GOT3 (cell line): ENCODE data around the gene FHAD1.

Experiments
- DNase-seq: peaks from one replicate; lab custom pipeline; 2025; ENCODE audit warnings: mixed read lengths; lab: John Stamatoyannopoulos, UW

Gene FHAD1

GRCh38 chr1:15345705-15346345, 98.8 kb downstream of the FHAD1 start:
- no peak for DNase-seq

GRCh38 chr1:15346346-15347030, 99.5 kb downstream of the FHAD1 start:
- DNase-seq: no peak

GRCh38 chr1:15347182-15347581, 100.2 kb downstream of the FHAD1 start:
- no peak for DNase-seq

GRCh38 chr1:15348648-15349047, 101.6 kb downstream of the FHAD1 start:
- no peak for DNase-seq

DNA sequence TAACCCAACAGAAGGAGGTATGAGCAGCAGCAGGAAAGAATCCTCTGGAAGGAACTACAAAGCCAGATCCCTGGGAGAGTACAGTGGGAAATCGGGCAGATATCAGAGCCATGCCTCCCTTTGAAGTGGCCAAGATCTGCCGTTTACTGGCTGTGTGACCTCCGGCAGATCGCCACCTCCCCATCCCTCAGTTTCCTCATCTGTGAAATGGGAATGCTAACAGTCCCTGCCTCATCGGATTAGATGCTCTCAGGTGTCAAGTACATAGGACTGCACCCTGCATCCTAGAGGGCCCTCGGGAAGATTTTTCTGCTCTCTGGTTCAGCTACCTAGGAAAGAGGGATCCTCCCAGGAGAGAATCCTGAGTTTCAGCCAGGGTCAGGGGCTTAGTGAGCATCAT, 102.1 kb downstream of the FHAD1 start:
- no peak for DNase-seq

DNA sequence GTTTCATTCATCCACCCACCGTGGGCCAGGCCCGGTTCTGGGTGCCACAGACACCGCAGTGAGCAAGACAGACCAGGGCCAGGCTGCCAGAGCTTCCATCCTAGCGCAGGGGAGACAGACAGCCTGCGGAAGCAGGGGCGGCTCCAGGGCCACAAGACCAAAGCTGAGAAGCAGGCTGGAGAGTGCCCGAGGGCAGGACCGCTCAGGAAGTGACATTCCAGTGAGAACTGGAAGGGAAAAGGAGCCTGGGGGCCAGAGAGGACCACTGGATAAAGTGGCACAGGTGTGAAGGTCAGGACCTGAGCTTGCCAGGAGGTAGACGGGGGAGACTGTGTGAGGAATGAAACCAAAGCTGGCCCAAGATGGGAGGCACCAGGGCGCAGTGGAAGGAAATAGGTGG, 103.1 kb downstream of the FHAD1 start:
- DNase-seq: no peak

DNA sequence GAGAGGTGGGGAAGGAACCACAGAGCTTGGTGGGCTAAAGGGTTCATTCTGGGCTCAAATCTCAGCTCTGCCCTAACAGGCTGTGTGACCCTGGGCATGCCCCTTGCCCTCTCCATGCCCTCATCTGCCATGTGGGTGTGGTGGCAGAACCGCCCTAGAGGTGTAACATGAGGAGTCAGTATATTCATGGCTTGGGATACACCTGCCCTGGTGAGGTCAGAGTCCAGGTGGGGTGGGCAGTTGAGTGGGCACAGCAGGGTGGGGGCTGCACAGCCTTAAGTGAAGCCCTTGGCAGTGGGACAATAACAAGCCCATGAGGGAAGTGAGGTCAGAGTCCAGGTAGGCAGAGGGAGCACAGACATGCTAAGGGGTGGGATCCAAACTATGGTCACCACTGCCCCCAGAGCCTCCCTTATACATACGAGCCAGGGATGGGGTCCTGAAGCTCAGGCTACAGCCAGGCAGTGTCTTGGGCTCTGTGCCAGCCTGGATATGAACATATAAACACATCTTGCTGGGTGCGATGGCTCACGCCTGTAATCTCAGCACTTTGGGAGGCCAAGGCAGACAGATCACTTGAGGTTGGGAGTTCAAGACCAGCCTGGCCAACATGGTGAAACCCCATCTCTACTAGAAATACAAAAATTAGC, 103.7 kb downstream of the FHAD1 start:
- no peak for DNase-seq

- DNase-seq: no peak
Measured at GRCh38 chr1:15351310-15351709, 104.3 kb downstream of the FHAD1 start.

- DNase-seq: no peak
Measured at GRCh38 chr1:15352128-15352957, 105.3 kb downstream of the FHAD1 start.

DNA sequence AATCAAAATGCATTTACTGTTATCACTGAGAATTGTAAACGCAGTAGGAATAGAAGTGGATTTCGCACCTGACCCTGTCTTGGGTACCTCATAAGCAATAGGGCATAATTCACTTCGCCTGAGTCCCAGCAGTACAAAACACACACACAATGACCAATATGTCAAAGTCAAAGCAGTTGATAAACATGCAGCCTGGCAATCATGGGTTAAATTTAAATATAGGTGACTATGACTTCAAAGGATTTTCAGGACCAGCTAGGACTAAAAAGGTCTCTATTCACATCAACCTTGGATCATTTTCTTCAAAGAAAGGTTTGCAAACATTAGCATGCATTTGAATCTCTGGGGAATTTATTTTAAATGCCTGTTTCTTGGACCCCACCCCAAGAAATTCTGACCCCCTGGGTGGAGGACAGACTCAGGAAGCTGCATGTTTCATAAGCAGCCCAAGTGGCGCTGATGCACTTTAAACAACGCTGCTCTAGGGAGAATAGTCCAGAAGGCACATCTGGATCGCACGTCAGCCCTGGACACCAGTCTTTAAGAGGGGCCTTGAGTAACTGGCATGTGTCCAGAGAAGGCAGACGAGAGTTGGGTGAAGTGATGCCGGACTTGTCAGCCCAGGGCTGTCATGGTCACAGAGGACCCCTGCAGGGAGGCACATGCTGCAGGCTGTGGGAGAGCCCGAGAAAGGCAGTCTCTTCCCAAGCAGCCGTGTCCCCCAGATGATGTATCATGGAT, 107.0 kb downstream of the FHAD1 start:
- no peak for DNase-seq

DNA sequence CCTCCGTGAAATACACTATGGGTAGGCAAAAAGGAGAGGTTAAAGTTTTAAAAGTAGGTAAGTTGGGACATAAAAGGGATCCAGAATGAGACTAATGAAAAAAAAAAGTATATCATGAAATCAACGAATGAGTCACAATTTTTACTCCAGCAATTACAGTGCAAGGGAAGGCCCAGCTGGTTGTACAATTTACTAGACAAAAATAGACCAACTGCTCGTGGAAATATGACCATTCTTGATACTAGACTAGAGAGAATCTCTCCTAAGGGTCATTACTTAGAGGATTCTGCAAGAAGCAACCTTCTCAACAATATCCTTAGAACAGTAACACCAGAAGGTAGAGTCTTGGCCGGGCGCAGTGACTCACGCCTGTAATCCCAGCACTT, 107.5 kb downstream of the FHAD1 start:
- no peak for DNase-seq

GRCh38 chr1:15355968-15356625, 109.1 kb downstream of the FHAD1 start:
- no peak for DNase-seq

GRCh38 chr1:15357612-15358207, 110.7 kb downstream of the FHAD1 start:
- DNase-seq: no peak

GRCh38 chr1:15358565-15359133, 111.6 kb downstream of the FHAD1 start:
- no peak for DNase-seq

- DNase-seq: no peak
Measured at GRCh38 chr1:15360700-15361099, 113.7 kb downstream of the FHAD1 start.

GRCh38 chr1:15362096-15362736, 115.2 kb downstream of the FHAD1 start:
- DNase-seq: no peak

DNA sequence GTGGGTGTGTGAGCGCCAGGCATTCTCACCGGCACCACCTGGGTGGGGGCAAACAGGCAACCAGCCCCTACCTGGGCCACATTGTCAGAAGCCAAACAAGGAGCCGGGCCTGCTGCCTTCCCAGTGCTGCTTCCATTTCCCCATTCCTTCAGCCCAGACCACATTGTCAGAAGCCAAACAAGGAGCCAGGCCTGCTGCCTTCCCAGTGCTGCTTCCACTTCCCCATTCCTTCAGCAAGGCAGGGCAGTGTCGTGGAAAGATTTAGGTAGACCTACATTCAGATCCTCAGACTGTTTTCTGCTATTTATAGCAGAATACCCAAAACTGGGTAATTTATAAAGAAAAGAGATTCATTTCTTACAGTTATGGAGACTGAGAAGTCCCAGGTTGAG, 115.7 kb downstream of the FHAD1 start:
- no peak for DNase-seq

- no peak for DNase-seq
Measured at GRCh38 chr1:15364740-15365139, 117.7 kb downstream of the FHAD1 start.

GRCh38 chr1:15368888-15369287, 121.9 kb downstream of the FHAD1 start:
- no peak for DNase-seq

DNA sequence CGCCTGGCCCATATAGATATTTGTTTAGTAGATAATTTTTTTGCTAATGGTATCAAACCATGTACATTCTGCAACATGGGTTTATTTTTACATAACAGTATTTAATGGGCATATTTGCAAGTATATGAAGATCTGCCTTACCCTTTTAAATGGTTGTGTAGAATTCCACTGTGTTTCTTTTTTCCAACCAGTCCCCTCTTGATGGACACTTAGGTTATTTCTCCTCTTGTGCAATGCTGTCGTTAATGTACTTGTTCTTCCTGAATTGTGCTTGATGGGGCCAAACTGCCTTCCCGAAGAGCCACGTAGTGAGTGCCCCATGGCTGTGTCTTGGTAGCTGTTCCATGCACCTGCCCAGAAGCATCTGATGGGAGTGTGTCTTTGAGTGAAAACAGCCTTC, 123.2 kb downstream of the FHAD1 start:
- DNase-seq: no peak
